ENCODE measurements around the gene SLFNL1.

- no peak for TF ChIP-seq POLR2A (IDR thresholded peaks at IDR 0.05)
- TF ChIP-seq CTCF (IDR thresholded peaks at IDR 0.05): no peak
These were observed 38.8 kb downstream of the SLFNL1 start for GRCh38 chr1:40982721-40983120.
